ENCODE data around the gene FAAP24.
"Not testable (repeated sequence)": the region's sequence is repeated elsewhere in the genome, so short reads cannot be mapped to it uniquely, and the experiment has no call there.

The FAAP24 gene

GRCh38 chr19:33000510-33000909 is 28.5 kb downstream of the FAAP24 start:
- DNase-seq, result no peak

DNA sequence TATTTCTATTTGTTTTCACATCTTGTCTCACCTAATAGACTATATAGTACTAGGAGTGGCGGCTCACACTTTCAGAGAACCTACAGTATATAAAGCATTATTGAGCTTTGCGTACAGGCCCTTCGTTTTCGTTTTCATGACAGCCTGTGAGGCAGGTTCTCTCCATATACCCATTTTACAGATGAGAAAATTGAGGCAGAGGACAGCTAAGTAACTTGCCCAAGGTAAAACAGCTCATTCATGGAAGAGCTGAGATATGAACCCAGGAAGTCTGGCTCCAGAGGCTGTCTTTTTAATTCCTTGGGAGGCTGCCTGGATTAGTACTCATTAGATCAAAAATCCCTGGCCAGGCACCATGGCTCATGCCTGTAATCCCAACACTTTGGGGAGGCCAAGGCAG is 28.9 kb downstream of the FAAP24 start:
- DNase-seq, result no peak

- DNase-seq, result not testable (repeated sequence)
Observed at GRCh38 chr19:33002126-33002865, 30.3 kb downstream of the FAAP24 start.

- not testable (repeated sequence) for DNase-seq
Observed at GRCh38 chr19:33003424-33004024, 31.5 kb downstream of the FAAP24 start.

DNA sequence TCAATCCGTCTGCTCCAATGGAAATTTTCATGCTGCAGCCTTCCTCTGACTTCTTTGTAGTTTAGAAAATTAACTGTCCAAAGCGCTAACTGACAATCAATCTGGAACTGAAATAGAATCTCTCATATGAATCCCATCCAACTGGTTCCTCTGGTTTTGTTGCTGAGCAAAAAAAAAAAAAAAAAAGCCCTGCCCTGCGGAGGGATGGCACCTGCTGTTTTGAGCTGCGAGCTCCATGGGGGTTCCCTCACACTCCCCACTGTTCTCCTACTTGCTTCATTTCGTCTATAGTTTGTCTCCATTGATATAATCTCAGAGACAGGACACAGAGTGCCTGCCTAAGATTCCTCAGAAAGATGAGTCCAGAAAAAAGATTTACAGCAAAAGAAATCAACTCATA is 33.4 kb downstream of the FAAP24 start:
- no peak for DNase-seq

- DNase-seq, result no peak
Observed at GRCh38 chr19:33008738-33009137, 36.7 kb downstream of the FAAP24 start.

DNA sequence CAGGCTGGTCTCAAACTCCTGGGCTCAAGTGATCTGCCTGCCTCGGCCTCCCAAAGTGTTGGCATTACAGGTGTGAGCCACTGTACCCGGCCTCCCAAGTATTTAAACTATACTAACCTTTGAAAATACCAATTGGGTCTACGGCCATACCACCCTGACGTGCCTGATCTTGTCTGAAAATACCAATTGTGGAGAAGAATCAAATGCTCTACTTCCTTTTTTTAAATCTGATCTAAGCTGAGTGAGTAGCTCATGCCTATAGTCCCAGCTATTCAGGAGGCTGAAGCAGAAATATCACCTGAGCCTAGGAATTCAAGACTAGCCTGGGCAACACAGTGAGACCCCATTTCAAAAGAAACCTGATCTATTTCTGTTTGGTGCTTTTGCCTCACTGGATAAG is 38.8 kb downstream of the FAAP24 start:
- not testable (repeated sequence) for DNase-seq

DNA sequence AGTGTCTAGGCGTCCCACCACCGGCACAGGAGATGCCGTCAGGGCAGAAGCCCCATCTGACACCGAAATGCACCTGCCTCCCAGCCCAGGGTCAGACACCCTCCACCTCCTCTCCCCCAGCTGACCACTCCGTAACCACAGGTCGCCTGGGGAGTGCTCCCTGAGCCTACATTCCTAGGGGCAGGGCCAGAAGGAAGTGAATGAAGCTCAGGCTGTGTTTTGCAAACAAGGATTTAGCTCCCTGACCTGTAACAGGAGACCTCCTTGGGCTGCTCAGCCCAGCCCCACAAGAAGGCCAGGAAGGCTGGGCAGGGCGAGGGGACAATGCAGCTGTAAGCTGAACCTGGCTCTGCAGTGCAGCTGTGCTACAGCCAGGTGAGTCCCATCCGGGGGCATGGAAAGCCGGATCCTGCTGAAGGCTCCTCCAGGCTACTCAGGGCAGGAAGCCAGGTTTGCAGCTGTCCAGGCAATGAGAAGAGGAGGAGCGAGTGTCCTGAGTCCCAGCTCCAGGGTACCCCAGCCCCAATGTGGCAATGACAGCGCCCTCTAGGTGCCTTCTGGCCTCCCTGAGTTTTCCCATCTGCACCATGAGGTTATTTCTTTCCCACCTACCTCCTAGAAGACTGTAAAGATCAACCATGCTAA is 50.6 kb downstream of the FAAP24 start:
- DNase-seq, result no peak

DNA sequence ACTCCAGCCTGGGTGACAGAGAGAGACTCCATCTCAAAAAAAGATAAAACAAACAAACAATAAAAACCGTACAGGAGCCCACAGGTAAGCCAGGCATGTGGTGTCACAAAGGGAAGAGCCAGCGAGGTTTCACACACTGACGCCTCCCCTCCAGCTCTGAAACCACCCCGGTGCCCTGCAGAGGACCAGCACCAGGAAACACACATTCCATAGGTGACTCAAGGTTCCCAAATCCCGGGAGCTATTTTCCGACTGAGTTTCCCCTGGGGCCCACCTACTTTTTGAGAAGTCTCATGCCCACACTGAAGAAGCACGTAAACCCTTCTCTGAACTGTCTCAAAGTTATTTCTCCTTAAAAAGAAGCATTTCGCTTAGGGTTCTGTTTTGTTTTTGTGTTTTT is 52.4 kb downstream of the FAAP24 start:
- no peak for DNase-seq

GRCh38 chr19:33025468-33026238 is 53.6 kb downstream of the FAAP24 start:
- not testable (repeated sequence) for DNase-seq

DNA sequence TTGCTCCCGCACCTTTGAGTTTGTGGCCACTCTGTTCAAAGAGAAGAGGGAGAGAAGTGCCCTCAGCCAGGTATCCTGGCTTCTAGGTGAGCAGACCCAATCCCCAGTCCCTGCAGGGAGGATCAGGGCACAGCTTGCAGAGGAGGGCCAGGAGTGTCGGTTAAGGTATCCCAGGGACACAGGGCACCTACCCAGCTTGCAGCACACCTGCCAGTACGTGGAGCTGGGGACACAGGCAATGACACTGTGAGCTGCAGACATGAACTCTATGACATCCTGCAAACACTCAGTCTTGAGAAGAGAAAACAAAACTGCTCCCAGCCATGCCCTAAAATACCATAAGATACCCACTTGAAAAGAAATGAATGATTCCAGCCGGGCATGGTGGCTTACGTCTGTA is 54.6 kb downstream of the FAAP24 start:
- not testable (repeated sequence) for DNase-seq
